Sigmoid colon (tissue), 7 donors: ENCODE results near the gene TJP1. TPM values are rescaled to one million over a fixed set of nuclear protein-coding genes. Genes with fewer than 3 reads are reported as not detected.
"Not testable (repeated sequence)": the region's sequence is repeated elsewhere in the genome, so short reads cannot be mapped to it uniquely, and the experiment has no call there.

Experiments
- DNase-seq: peaks from one replicate; pipeline ENCODE4 v3.0.0-alpha.2; 2019
- H3K27ac ChIP-seq, 4 donors: fragments of 200-600 bp; sonication (generic); one replicate each; pipeline ENCODE4 v1.5.1; 2016 to 2019; ENCODE audit warnings: mild to moderate bottlenecking in 1 of 4
- H3K27me3 ChIP-seq, 3 donors: fragments of 200-600 bp; sonication (generic); one replicate each; pipeline ENCODE4 v1.5.1; 2019; ENCODE audit warnings: mild to moderate bottlenecking in 1 of 3
- H3K36me3 ChIP-seq, 4 donors: fragments of 200-600 bp; sonication (generic); one replicate each; pipeline ENCODE4 v1.5.1; 2016 to 2019
- H3K4me1 ChIP-seq, 4 donors: fragments of 200-600 bp; sonication (generic); one replicate each; pipeline ENCODE4 v1.5.1; 2017 to 2019
- H3K4me3 ChIP-seq, 4 donors: fragments of 200-600 bp; sonication (generic); one replicate each; pipeline ENCODE4 v1.5.1; 2017 to 2019; ENCODE audit warnings: mild to moderate bottlenecking in 2 of 4, moderate library complexity in 1 of 4
- H3K9me3 ChIP-seq, 4 donors: fragments of 200-600 bp in 3 of 4; sonication (generic) in 3 of 4; one replicate each; pipeline versions ENCODE4 v1.5.1 to v1.6.1; 2013 to 2019
- EP300 ChIP-seq, 4 donors: sonication (generic); formaldehyde crosslinking; IDR thresholded peaks; one replicate each; pipeline ENCODE4 v1.6.1; 2017; ENCODE audit warnings: antibody characterized with exemption in 4 of 4
- POLR2A ChIP-seq, 2 donors: fragments of 450-650 bp; IDR thresholded peaks; one replicate each; pipeline ENCODE4 v1.6.1; 2016; ENCODE audit warnings: antibody characterized with exemption in 2 of 2, mild to moderate bottlenecking in 2 of 2, moderate library complexity in 2 of 2
- POLR2AphosphoS5 ChIP-seq, 4 donors: sonication (generic); formaldehyde crosslinking; IDR thresholded peaks; one replicate each; pipeline ENCODE4 v1.6.1; 2017; ENCODE audit warnings: antibody characterized with exemption in 4 of 4
- WGBS, 2 donors: extraction: QIAGEN DNeasy Blood & Tissue Kit; methylation state at CpG; one replicate each; pipeline ENCODE4 v1.1.7; 2013; 5-methylcytosine and 5-hydroxymethylcytosine counted together
- intact Hi-C: fragments of 100-400 bp; cut with DNase I; formaldehyde crosslinking; loops from one replicate; pipeline ENCODE4 v1.15.1; 2023
- polyA plus RNA-seq, 3 donors: library from polyadenylated mRNA; stranded (reverse); fragments of 200-250 nt; gene quantifications; one replicate each; pipeline ENCODE4 v1.2.3, GENCODE V29; 2013
- total RNA-seq, 4 donors: library from RNA; depleted of rRNA; stranded (reverse); fragments of >200 nt; gene quantifications; one replicate each; pipeline ENCODE4 v1.1.0, GENCODE V29; 2016
- TF ChIP-seq, protein P1 (sequence below), 4 experiments: fragments of 450-650 bp in 3 of 4; fragments of 200-600 bp in 1 of 4; IDR thresholded peaks; one replicate each; pipeline ENCODE4 v1.5.1; 2016 to 2019; ENCODE audit warnings: antibody characterized with exemption in 4 of 4, mild to moderate bottlenecking in 3 of 4, moderate library complexity in 2 of 4
- donor health status: healthy with polysubstance abuse.
- donor health status: Bipolar disorder and iron deficiency.
- donor health status: healthy.

TJP1 gene
- total and polyA plus RNA-seq, 7 donors = 21.3 to 134 (median 92.0) TPM

DNA sequence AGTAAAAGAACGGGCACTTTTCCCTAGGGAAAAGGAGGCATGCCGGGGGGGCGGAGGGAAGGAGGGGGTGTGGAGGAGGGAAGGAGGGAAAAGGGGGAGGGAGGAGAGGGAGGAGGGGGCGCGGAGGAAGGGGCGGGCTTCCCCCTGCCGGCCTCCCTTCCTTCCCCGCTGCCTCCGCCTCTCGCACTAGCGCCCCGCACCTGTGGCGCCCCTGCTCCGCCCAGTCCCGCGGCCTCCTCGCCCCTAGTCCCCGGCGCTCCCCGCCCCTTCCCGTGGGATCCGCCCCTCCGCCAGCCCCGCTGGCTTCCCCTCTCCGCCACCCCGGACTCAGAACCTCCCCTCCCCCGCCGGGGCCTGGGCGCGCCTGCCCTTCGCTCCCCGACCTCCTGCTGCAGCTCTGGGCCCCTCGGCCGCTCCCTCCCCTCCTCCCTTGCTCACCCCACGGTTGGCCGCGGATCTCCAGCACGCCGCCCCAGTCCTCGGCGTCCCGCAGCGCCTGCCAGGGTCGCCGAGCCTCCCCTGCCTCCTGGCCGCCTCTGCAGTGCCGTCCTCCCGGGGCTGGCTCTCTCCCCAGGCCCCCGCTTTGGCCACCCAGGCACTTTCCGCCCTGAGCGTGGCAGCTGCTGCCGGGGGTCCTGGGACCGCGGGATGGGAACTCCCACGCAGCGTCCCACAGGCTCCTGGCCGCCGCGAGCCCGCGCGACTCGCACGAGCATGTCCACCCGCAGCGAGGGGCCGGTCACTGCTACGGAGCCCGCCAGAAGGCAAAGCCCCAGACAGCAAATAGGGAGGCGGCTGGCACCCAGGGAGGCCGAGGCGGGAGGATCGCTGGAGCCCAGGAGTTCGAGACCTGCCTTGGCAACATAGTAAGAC, 147.4 kb downstream of the TJP1 start:
- Histone ChIP-seq H3K27me3 (peaks cover 0 to 18% (median 8%) of the 10 kb centered on the region in 3 donors), H3K9me3 (no peaks in the 10 kb centered on the region), H3K4me3 (peak overlapping the region; percentile 33 to 64 (median 52)), H3K27ac (peak overlapping the region in 1 of 4 donors; percentile 7), H3K4me1 (peaks cover 0 to 16% (median 10%) of the 10 kb centered on the region in 4 donors), H3K36me3 (no peaks in the 10 kb centered on the region)
- peak in 1 of 2 donors; percentile 6 for TF ChIP-seq POLR2A (IDR thresholded peaks at IDR 0.05)
- TF ChIP-seq POLR2AphosphoS5 (IDR thresholded peaks at IDR 0.05) = no peak
- no peak for TF ChIP-seq EP300 (IDR thresholded peaks at IDR 0.05)
- TF ChIP-seq, protein P1, sequence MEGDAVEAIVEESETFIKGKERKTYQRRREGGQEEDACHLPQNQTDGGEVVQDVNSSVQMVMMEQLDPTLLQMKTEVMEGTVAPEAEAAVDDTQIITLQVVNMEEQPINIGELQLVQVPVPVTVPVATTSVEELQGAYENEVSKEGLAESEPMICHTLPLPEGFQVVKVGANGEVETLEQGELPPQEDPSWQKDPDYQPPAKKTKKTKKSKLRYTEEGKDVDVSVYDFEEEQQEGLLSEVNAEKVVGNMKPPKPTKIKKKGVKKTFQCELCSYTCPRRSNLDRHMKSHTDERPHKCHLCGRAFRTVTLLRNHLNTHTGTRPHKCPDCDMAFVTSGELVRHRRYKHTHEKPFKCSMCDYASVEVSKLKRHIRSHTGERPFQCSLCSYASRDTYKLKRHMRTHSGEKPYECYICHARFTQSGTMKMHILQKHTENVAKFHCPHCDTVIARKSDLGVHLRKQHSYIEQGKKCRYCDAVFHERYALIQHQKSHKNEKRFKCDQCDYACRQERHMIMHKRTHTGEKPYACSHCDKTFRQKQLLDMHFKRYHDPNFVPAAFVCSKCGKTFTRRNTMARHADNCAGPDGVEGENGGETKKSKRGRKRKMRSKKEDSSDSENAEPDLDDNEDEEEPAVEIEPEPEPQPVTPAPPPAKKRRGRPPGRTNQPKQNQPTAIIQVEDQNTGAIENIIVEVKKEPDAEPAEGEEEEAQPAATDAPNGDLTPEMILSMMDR (IDR thresholded peaks at IDR 0.05) = no peak
- DNase-seq = no peak
- intact Hi-C loops = loop anchor here (10.0 kb wide), 1 partner anchor 370 kb away; no protein-coding TSS in a partner anchor
- WGBS, 2 donors = 4 to 5% methylated on average over 73 to 74 of the region's 74 CpGs

DNA sequence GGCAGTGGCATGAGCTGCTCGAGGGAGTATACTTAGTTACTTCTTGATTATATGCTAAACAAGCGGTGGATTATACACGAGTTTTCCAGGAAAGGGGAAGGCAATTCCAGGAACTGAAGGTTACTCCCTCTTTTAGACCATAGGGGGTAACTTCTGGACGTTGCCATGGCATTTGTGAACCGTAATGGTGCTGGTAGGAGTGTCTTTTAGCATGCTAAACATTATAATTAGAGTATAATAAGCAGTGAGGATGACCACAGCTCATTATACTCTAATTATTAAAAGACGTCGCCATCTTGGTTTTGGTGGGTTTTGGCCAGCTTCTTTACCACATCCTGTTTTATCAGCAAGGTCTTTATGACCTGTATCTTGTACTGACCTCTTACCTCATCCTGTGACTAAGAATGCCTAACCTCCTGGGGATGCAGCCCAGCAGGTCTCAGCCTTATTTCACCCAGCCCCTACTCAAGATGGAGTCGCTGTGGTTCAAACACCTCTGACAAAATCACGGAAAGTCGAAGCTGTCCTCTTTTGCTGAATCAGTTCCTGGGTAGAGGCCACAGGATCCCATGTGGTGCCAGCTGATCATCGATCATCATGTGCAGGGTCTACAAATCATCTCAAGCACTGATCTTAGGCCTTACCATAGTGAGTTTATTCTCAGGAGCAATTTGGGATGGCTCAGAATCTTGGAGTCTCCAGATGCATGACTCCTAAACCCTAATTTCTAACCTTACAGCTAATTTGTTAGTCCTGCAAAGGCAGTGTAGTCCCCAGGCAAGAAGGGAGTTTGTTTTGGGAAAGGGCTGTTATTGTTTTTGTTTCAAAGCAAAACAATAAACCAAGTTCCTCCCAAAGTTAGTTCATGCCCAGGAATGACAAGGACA, 149.1 kb downstream of the TJP1 start:
- no peak for DNase-seq
- intact Hi-C loops = loop anchor here (10.0 kb wide), 1 partner anchor 372 kb away; no protein-coding TSS in a partner anchor
- no peaks in the 10 kb centered on the region for H3K9me3 ChIP-seq
- H3K36me3 ChIP-seq = no peaks in the 10 kb centered on the region
- no peak overlapping the region for H3K4me3 ChIP-seq
- TF ChIP-seq, protein P1 (IDR thresholded peaks at IDR 0.05) = no peak
- TF ChIP-seq POLR2AphosphoS5 (IDR thresholded peaks at IDR 0.05) = no peak
- no peak for TF ChIP-seq EP300 (IDR thresholded peaks at IDR 0.05)
- TF ChIP-seq POLR2A (IDR thresholded peaks at IDR 0.05) = no peak
- WGBS, 2 donors = 85 to 88% methylated on average over 11 of the region's 11 CpGs
- peaks cover 0 to 16% (median 10%) of the 10 kb centered on the region in 4 donors for H3K4me1 ChIP-seq
- no peak overlapping the region for H3K27ac ChIP-seq
- peaks cover 0 to 18% (median 8%) of the 10 kb centered on the region in 3 donors for H3K27me3 ChIP-seq

DNA sequence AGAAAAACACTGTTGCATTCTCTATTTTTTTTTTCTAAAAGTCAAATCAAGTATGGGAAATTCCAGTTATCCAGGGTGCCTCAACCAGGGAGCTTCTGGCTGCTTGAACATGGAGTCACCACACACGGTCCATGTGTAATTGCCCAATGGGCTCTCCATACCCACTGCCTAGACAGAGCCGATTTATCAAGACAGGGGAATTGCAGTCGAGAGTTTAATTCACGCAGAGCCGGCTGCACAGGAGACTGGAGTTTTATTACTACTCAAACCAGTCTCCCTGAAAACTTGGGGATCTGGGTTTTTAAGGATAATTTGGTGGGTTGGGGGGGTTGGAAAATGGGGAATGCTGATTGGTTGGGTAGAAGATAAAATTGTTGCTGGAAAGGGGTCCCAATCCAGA, 149.8 kb downstream of the TJP1 start:
- TF ChIP-seq, protein P1 (IDR thresholded peaks at IDR 0.05) = no peak
- no peak for TF ChIP-seq POLR2AphosphoS5 (IDR thresholded peaks at IDR 0.05)
- no peak for TF ChIP-seq EP300 (IDR thresholded peaks at IDR 0.05)
- no peak overlapping the region for H3K27ac ChIP-seq
- intact Hi-C loops = loop anchor here (10.0 kb wide), 1 partner anchor 372 kb away; no protein-coding TSS in a partner anchor
- H3K4me3 ChIP-seq = no peak overlapping the region
- peaks cover 0 to 18% (median 8%) of the 10 kb centered on the region in 3 donors for H3K27me3 ChIP-seq
- peaks cover 0 to 16% (median 10%) of the 10 kb centered on the region in 4 donors for H3K4me1 ChIP-seq
- DNase-seq = no peak
- 96 to 97% methylated on average over 5 of the region's 5 CpGs for WGBS, 2 donors
- H3K9me3 ChIP-seq = no peaks in the 10 kb centered on the region
- no peaks in the 10 kb centered on the region for H3K36me3 ChIP-seq

DNA sequence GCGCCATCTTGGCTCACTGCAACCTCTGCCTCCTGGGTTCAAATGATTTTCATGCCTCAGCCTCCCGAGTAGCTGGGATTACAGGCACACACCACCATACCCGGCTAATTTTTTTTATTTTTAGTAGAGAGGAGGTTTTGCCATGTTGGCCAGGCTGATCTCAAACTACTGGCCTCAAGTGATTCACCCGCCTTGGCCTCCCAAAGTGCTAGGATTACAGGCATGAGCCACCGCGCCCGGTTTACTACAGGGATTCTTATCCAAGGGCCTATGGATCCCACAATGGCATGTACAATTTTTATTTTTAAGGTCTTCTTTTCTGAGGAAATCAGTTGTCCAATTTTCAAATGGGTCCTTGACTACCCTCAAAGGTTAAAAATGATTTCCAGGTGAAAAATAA, 150.2 kb downstream of the TJP1 start:
- intact Hi-C loops = loop anchor here (10.0 kb wide), 1 partner anchor 373 kb away; no protein-coding TSS in a partner anchor
- H3K36me3 ChIP-seq, DNase-seq, H3K27ac ChIP-seq, H3K9me3 ChIP-seq, H3K4me3 ChIP-seq: not testable (repeated sequence)
- Histone ChIP-seq H3K27me3 (peaks cover 0 to 18% (median 8%) of the 10 kb centered on the region in 3 donors), H3K4me1 (peaks cover 0 to 16% (median 10%) of the 10 kb centered on the region in 4 donors)
- WGBS, 2 donors = 94 to 96% methylated on average over 7 of the region's 7 CpGs
